GM10266 (cell line): ENCODE measurements around the gene ADPRS.
A peak's percentile ranks its signal among the peaks of the same experiment; 100 is the strongest.

ENCODE experiments used
- DNase-seq: peaks from one replicate; pipeline ENCODE4 v3.0.0; 2012; ENCODE audit errors: extremely low spot score
- CTCF ChIP-seq: IDR thresholded peaks from 2 replicates; pipeline ENCODE4 v1.5.1; 2012; ENCODE audit warnings: mild to moderate bottlenecking, low read depth; ENCODE audit not compliant: control insufficient read depth, insufficient read depth; ENCODE audit errors: missing control alignments

Gene ADPRS

GRCh38 chr1:36083635-36084496 is 4.8 kb upstream of the ADPRS start, which contains the start of gene TEKT2:
Gene TEKT2 (plus strand): TSS chr1:36084094. CDS start chr1:36084922, 828 bp downstream.
- DNase-seq, result peak; percentile 69
- TF ChIP-seq CTCF, result no peak

GRCh38 chr1:36084497-36085115 is 4.1 kb upstream of the ADPRS start:
- peak; percentile 31 for DNase-seq
- no peak for TF ChIP-seq CTCF

DNA sequence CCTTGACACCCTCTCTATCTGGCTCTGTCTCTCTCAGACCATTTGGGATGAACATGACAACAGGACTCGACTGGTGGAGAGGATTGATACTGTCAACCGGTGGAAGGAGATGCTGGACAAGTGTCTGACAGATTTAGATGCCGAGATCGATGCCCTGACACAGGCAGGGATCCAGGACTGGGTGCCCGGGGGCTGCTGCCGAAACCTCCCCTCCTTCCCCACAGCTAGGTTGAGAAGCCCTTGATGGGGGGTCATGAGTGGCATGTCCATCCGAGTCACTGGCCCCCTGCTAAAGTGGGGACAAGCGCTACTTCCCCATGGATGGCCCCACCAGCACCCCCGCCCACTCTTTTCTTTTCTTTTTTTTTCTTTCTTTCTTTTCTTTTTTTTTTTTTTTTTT is 3.6 kb upstream of the ADPRS start:
- TF ChIP-seq CTCF, result no peak
- no peak for DNase-seq

GRCh38 chr1:36085686-36086526 is 2.8 kb upstream of the ADPRS start:
- TF ChIP-seq CTCF, result no peak
- DNase-seq, result peak; percentile 25

GRCh38 chr1:36086529-36087232 is 2.0 kb upstream of the ADPRS start:
- DNase-seq, result peak; percentile 11

More at GRCh38 chr1:36086529-36087232, 2.0 kb upstream of the ADPRS start:
- no peak for TF ChIP-seq CTCF
